Measurements from ENCODE around the gene PSMC3IP. TPM values are rescaled to one million over a fixed set of nuclear protein-coding genes. Genes with fewer than 3 reads are reported as not detected.

PSMC3IP gene
- total and polyA plus RNA-seq, 12 donors, result 1.2 to 7.7 (median 2.0) TPM; not detected in 1

- H3K36me3 ChIP-seq (replicated peaks in 1 of 2), result peaks cover 0 to 22% of the 10 kb centered on the region in 2 donors
- peak within 1 kb of the TSS; percentile 86 to 97 (median 90) for H3K4me3 ChIP-seq
- peaks cover 22 to 31% of the 10 kb centered on the region in 2 donors for H3K4me1 ChIP-seq (replicated peaks in 1 of 2)
- H3K9me3 ChIP-seq (replicated peaks in 1 of 3), result no peaks in the 10 kb centered on the region
- 0 to 1% (median 0%) methylated on average over 23 to 66 of the region's 66 CpGs for WGBS, 4 donors
- peak; percentile 65 to 82 for TF ChIP-seq POLR2A (IDR thresholded peaks at IDR 0.05)
- TF ChIP-seq, protein P1, sequence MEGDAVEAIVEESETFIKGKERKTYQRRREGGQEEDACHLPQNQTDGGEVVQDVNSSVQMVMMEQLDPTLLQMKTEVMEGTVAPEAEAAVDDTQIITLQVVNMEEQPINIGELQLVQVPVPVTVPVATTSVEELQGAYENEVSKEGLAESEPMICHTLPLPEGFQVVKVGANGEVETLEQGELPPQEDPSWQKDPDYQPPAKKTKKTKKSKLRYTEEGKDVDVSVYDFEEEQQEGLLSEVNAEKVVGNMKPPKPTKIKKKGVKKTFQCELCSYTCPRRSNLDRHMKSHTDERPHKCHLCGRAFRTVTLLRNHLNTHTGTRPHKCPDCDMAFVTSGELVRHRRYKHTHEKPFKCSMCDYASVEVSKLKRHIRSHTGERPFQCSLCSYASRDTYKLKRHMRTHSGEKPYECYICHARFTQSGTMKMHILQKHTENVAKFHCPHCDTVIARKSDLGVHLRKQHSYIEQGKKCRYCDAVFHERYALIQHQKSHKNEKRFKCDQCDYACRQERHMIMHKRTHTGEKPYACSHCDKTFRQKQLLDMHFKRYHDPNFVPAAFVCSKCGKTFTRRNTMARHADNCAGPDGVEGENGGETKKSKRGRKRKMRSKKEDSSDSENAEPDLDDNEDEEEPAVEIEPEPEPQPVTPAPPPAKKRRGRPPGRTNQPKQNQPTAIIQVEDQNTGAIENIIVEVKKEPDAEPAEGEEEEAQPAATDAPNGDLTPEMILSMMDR (IDR thresholded peaks at IDR 0.05), result peak in 5 of 6 experiments; percentile 19 to 44 (median 24)
- peak within 1 kb of the TSS; percentile 63 to 94 (median 81) for H3K27ac ChIP-seq
- H3K27me3 ChIP-seq, result no peaks in the 10 kb centered on the region
- peak; percentile 98 to 99 (median 98) for DNase-seq
- intact Hi-C loops (cut with DNase I), result loop anchor here in 1 of 2 donors (5.0 kb wide), 1 partner anchor 73 kb away; the partner anchor contains the start of genes CCR10 and CNTNAP1
Measured at GRCh38 chr17:42609182-42609813, 31.8 kb upstream of the PSMC3IP start, which contains the start of the genes RETREG3 and TUBG1. Gene RETREG3 (minus strand): TSS chr17:42609374. CDS start chr17:42609324, 50 bp downstream. Gene TUBG1 (plus strand): TSS chr17:42609683. CDS start chr17:42609738, 55 bp downstream.

GRCh38 chr17:42608305-42609181, 31.0 kb upstream of the PSMC3IP start:
- H3K27me3 ChIP-seq, result no peaks in the 10 kb centered on the region
- H3K4me1 ChIP-seq (replicated peaks in 1 of 2), result peaks cover 22 to 31% of the 10 kb centered on the region in 2 donors
- 0% methylated on average over 26 to 30 of the region's 30 CpGs for WGBS, 4 donors
- H3K27ac ChIP-seq, result peak overlapping the region; percentile 63 to 94 (median 81)
- TF ChIP-seq, protein P1 (IDR thresholded peaks at IDR 0.05), result no peak
- TF ChIP-seq POLR2A (IDR thresholded peaks at IDR 0.05), result no peak
- no peaks in the 10 kb centered on the region for H3K9me3 ChIP-seq (replicated peaks in 1 of 3)
- H3K4me3 ChIP-seq, result peak overlapping the region; percentile 86 to 97 (median 90)
- no peak for DNase-seq
- peaks cover 0 to 16% of the 10 kb centered on the region in 2 donors for H3K36me3 ChIP-seq (replicated peaks in 1 of 2)
- intact Hi-C loops (cut with DNase I), result loop anchor here in 1 of 2 donors (5.0 kb wide), 1 partner anchor 74 kb away; the partner anchor contains the start of genes CCR10 and CNTNAP1

GRCh38 chr17:42607769-42608168, 30.2 kb upstream of the PSMC3IP start:
- no peak for DNase-seq
- peak overlapping the region in 1 of 5 donors; percentile 89 for H3K27ac ChIP-seq
- intact Hi-C loops (cut with DNase I), result loop anchor here in 1 of 2 donors (5.0 kb wide), 1 partner anchor 75 kb away; the partner anchor contains the start of genes CCR10 and CNTNAP1
- no peaks in the 10 kb centered on the region for H3K27me3 ChIP-seq
- peak overlapping the region in 2 of 4 donors; percentile 86 to 93 for H3K4me3 ChIP-seq
- H3K9me3 ChIP-seq (replicated peaks in 1 of 3), result no peaks in the 10 kb centered on the region
- 39 to 45% (median 42%) methylated on average over 3 of the region's 3 CpGs for WGBS, 4 donors
- peaks cover 0 to 8% of the 10 kb centered on the region in 2 donors for H3K36me3 ChIP-seq (replicated peaks in 1 of 2)
- H3K4me1 ChIP-seq (replicated peaks in 1 of 2), result peaks cover 22 to 31% of the 10 kb centered on the region in 2 donors
- no peak for TF ChIP-seq POLR2A (IDR thresholded peaks at IDR 0.05)

DNA sequence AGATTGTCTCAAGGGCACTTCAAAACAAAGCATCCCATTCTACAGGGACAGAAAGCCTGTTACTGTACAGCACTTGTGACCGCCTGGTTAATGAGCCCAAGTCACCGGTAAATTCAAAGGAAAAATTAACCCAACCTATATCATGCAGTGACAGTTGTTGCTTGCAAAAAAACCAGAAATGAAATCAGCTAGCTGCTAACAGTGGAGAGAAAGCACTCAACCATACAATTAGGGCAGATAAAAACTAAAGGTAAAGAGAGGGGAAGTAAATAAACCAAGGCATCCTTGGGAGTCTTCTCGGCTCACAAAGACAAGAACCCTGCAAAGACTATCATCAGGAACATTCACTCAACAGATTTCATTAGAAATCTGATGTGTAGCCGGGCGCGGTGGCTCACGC, 25.8 kb upstream of the PSMC3IP start:
- H3K27ac ChIP-seq, result no peak overlapping the region
- H3K4me3 ChIP-seq, result no peak overlapping the region
- no peak for TF ChIP-seq POLR2A (IDR thresholded peaks at IDR 0.05)
- TF ChIP-seq, protein P1 (IDR thresholded peaks at IDR 0.05), result no peak
- 87 to 91% (median 89%) methylated on average over 7 of the region's 7 CpGs for WGBS, 4 donors
- DNase-seq, result no peak
- no peaks in the 10 kb centered on the region for H3K27me3 ChIP-seq
- intact Hi-C loops (cut with DNase I), result no loop called here
- H3K9me3 ChIP-seq (replicated peaks in 1 of 3), result no peaks in the 10 kb centered on the region
- H3K36me3 ChIP-seq (replicated peaks in 1 of 2), result no peaks in the 10 kb centered on the region
- peaks cover 18 to 36% of the 10 kb centered on the region in 2 donors for H3K4me1 ChIP-seq (replicated peaks in 1 of 2)

Measured in adrenal gland (tissue), 12 donors.